ENCODE data around the gene TNS1. TPM values are rescaled to one million over a fixed set of nuclear protein-coding genes. Genes with fewer than 3 reads are reported as not detected.

The TNS1 gene
- total and polyA plus RNA-seq, 2 donors (not counting 1 experiment from before 2014, with no cell fraction given), result 0.10 to 0.86 TPM

DNA sequence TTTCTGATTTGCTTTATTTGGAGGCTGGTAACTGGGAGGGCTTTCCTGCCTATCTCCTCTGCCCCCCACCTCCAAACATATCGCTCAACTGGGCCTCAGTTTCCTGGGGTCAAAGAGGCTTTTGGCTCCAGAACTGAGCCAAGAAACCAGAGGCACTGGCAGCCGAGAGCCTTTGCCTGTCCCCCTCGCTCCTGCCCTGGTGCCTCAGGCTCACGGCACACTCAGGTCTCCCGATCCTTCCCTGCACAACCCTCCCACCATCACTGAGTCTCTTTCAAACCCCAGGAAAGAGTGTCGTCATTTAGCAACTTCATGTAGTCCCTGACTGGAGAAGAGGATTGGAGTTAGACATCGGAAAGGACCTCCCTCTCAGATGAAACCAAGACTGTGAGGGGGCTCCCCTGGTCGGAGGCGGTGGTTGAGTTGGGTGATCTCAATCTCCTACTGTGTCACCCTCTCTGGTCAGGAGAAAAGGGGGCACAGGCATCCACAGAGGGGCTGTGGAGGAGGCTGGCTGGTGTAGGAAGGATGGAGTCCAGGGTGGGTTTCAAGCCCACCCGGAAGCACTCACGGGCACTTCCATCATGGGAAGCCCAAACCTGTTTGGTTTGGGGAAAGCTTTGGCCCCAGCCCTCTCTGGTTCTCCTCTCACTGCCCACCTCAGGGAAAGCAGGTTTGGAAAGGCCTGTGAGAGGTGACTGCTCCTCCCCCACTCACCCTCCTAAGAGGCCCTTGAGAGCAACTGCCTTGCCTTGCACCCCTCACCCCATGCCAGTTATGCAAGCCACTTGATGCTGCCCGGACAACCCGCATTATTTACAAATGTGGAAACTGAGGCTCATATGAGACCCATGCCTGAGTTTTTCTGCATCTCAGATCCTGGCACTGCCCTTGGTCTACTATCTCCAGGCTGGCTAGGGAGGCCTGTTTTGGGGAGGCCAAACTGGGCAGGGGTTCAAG is 62.3 kb downstream of the TNS1 start:
- no peak overlapping the region for H3K27ac ChIP-seq (ENCODE audit: low read length in 2 of 2)
- Mint-ChIP-seq H3K27me3 (peaks cover 31% of the 10 kb centered on the region), H3K4me1 (no peaks in the 10 kb centered on the region), H3K9me3 (ENCODE audit: insufficient read depth) (no peaks in the 10 kb centered on the region), H3K4me3 (no peak overlapping the region), H3K27ac (no peak overlapping the region)
- H3K79me2 ChIP-seq (ENCODE audit: control insufficient read depth, insufficient read depth, low read length), result no peaks in the 10 kb centered on the region
- ChIA-PET POLR2A (no interaction called here), CTCF (interaction anchor here (1.1 kb wide), 1 partner anchor 152 kb away, joined by 3 read pairs; no protein-coding TSS in a partner anchor)
- TF ChIP-seq EZH2 (IDR thresholded peaks at IDR 0.05; ENCODE audit: borderline replicate concordance, insufficient read depth, low read depth, low read length, poor library complexity, severe bottlenecking) (no peak), CTCF (IDR thresholded peaks at IDR 0.05) (no peak)
- H3K9me3 ChIP-seq (ENCODE audit: control extremely low read depth in 1 of 3, control insufficient read depth in 2 of 3, insufficient read depth in 1 of 3, low read length in 2 of 3), result no peaks in the 10 kb centered on the region
- WGBS (ENCODE audit: insufficient coverage), result 85% methylated on average over 6 of the region's 13 CpGs
- DNase-seq (no peak), ATAC-seq (ENCODE audit: low read depth) (no peak)
- H4K20me1 ChIP-seq (ENCODE audit: control insufficient read depth, insufficient read depth, low read length, poor library complexity, severe bottlenecking), result no peaks in the 10 kb centered on the region
- no peaks in the 10 kb centered on the region for H3K4me1 ChIP-seq (ENCODE audit: control insufficient read depth in 2 of 2, insufficient read depth in 2 of 2, low read length in 2 of 2)
- peaks cover 0 to 10% (median 0%) of the 10 kb centered on the region in 4 experiments for H3K27me3 ChIP-seq (replicated peaks in 1 of 4; ENCODE audit: control extremely low read depth in 1 of 4, control insufficient read depth in 3 of 4, insufficient read depth in 4 of 4, low read length in 3 of 4)
- H3K4me3 ChIP-seq (ENCODE audit: control extremely low read depth in 1 of 5, extremely low read depth in 1 of 5, insufficient read depth in 1 of 5, low read depth in 2 of 5, low read length in 4 of 5), result no peak overlapping the region
- H3K36me3 ChIP-seq (replicated peaks in 1 of 2; ENCODE audit: control extremely low read depth in 1 of 2, control insufficient read depth in 1 of 2, extremely low read depth in 1 of 2, insufficient read depth in 2 of 2, low read length in 1 of 2), result no peaks in the 10 kb centered on the region
- intact Hi-C loops (cut with micrococcal nuclease), result no loop called here
- H2AFZ ChIP-seq (ENCODE audit: insufficient read depth, low read depth, low read length, poor library complexity, severe bottlenecking), result no peak overlapping the region
- no peak overlapping the region for H3K9ac ChIP-seq (ENCODE audit: low read length)
- no peak overlapping the region for H3K4me2 ChIP-seq (replicated peaks; ENCODE audit: low read depth, low read length, poor library complexity, severe bottlenecking)

DNA sequence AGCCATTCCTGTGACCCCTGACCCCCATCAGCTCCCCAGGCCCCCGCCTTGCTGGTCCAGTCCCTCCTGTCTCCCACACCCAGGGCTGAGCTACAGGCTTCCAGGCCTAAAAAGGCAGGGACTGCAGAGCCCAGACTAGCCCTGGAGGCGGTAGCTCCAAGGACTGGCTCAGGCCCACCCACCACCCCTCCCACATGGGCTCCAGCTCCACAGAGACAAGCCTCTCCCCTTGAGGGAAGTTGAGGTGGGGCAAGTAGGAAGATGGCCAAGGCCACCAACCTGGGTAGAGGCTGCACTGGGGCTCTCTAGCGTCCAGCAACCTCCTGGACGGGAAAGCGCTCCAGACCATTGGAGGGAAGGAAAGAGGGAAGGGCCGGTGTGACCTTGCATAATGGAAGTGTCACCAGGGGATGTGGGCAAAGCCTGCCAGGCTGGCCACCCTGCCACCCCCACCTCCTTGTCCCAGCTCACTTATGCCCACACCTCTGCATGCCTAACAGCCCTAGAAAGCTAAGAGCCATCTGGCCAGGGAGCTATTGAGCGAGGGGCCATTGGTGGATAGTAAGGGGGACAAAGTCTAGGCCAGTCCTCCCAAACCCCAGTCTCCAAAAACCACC is 63.1 kb downstream of the TNS1 start:
- Histone ChIP-seq H3K4me3 (ENCODE audit: control extremely low read depth in 1 of 5, extremely low read depth in 1 of 5, insufficient read depth in 1 of 5, low read depth in 2 of 5, low read length in 4 of 5) (no peak overlapping the region), H3K4me2 (replicated peaks; ENCODE audit: low read depth, low read length, poor library complexity, severe bottlenecking) (no peak overlapping the region), H4K20me1 (ENCODE audit: control insufficient read depth, insufficient read depth, low read length, poor library complexity, severe bottlenecking) (no peaks in the 10 kb centered on the region), H3K9ac (ENCODE audit: low read length) (no peak overlapping the region), H3K4me1 (ENCODE audit: control insufficient read depth in 2 of 2, insufficient read depth in 2 of 2, low read length in 2 of 2) (peaks cover 0 to 2% of the 10 kb centered on the region in 2 donors), H3K36me3 (replicated peaks in 1 of 2; ENCODE audit: control extremely low read depth in 1 of 2, control insufficient read depth in 1 of 2, extremely low read depth in 1 of 2, insufficient read depth in 2 of 2, low read length in 1 of 2) (no peaks in the 10 kb centered on the region), H3K27ac (ENCODE audit: low read length in 2 of 2) (no peak overlapping the region), H2AFZ (ENCODE audit: insufficient read depth, low read depth, low read length, poor library complexity, severe bottlenecking) (no peak overlapping the region), H3K79me2 (ENCODE audit: control insufficient read depth, insufficient read depth, low read length) (no peaks in the 10 kb centered on the region), H3K9me3 (ENCODE audit: control extremely low read depth in 1 of 3, control insufficient read depth in 2 of 3, insufficient read depth in 1 of 3, low read length in 2 of 3) (no peaks in the 10 kb centered on the region), H3K27me3 (replicated peaks in 1 of 4; ENCODE audit: control extremely low read depth in 1 of 4, control insufficient read depth in 3 of 4, insufficient read depth in 4 of 4, low read length in 3 of 4) (peaks cover 0 to 9% (median 0%) of the 10 kb centered on the region in 4 experiments)
- TF ChIP-seq CTCF (IDR thresholded peaks at IDR 0.05), result no peak
- TF ChIP-seq EZH2 (IDR thresholded peaks at IDR 0.05; ENCODE audit: borderline replicate concordance, insufficient read depth, low read depth, low read length, poor library complexity, severe bottlenecking), result no peak
- DNase-seq, result no peak
- Mint-ChIP-seq H3K27ac (no peak overlapping the region), H3K4me3 (no peak overlapping the region), H3K9me3 (ENCODE audit: insufficient read depth) (no peaks in the 10 kb centered on the region), H3K4me1 (peaks cover 3% of the 10 kb centered on the region), H3K27me3 (peaks cover 27% of the 10 kb centered on the region)
- no peak for ATAC-seq (ENCODE audit: low read depth)
- 76% methylated on average over 3 of the region's 7 CpGs for WGBS (ENCODE audit: insufficient coverage)
- ChIA-PET POLR2A (no interaction called here), CTCF (no interaction called here)
- intact Hi-C loops (cut with micrococcal nuclease), result no loop called here

Data from B cell (primary cell).